Superior temporal gyrus (tissue), 1 donor: ENCODE results near the gene NFATC1.
"Not testable (repeated sequence)": the region's sequence is repeated elsewhere in the genome, so short reads cannot be mapped to it uniquely, and the experiment has no call there.

ENCODE experiments used
- DNase-seq: peaks from one replicate; pipeline ENCODE4 v3.0.0-alpha.2; 2016; ENCODE audit errors: extremely low spot score

NFATC1 gene

GRCh38 chr18:79375441-79376154, 20.1 kb upstream of the NFATC1 start:
- no peak for DNase-seq

DNA sequence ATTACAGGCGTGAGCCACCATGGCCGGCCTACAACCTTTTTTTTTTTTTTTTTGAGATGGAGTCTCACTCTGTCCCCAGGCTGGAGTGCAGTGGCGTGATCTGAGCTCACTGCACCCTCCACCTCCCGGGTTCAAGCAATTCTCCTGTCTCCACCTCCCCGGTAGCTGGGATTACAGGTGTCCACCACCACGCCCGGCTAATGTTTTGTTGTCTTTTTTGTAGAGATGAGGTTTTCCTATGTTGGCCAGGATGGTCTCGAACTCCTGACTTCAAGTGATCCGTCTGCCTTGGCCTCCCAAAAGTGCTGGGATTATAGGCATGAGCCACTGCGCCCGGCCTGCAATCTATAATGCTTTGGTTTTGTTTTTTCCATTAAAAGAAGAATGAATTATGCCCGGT, 19.1 kb upstream of the NFATC1 start:
- not testable (repeated sequence) for DNase-seq

DNA sequence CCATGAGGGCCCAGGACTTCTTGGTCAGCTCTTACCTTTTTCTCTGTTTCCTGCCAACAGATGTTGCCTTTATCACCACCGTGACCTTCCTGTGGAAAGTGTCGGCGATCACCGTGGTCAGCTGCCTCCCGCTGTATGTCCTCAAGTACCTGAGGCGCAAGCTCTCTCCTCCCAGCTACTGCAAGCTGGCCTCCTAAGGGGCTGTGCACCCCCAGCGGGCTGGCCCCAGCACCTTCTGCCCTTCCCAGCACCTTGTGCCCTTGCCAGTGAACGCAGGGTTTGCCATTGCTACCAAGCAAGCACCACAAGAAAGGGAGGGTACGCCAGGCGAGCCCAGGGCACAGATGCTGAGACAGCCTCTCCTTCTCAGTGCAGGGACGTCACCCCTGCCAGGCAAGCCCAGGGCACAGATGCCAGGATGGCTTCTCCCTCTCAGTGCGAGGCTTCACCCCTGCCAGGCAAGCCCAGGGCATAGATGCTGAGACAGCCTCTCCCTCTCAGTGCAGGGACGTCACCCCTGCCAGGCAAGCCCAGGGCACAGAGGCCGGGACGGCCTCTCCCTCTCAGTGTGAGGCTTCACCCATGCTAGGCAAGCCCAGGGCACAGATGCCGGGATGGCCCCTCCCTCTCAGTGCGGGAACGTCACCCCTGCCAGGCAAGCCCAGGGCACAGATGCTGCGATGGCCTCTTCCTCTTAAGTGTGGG, 18.4 kb upstream of the NFATC1 start:
- DNase-seq: no peak

DNA sequence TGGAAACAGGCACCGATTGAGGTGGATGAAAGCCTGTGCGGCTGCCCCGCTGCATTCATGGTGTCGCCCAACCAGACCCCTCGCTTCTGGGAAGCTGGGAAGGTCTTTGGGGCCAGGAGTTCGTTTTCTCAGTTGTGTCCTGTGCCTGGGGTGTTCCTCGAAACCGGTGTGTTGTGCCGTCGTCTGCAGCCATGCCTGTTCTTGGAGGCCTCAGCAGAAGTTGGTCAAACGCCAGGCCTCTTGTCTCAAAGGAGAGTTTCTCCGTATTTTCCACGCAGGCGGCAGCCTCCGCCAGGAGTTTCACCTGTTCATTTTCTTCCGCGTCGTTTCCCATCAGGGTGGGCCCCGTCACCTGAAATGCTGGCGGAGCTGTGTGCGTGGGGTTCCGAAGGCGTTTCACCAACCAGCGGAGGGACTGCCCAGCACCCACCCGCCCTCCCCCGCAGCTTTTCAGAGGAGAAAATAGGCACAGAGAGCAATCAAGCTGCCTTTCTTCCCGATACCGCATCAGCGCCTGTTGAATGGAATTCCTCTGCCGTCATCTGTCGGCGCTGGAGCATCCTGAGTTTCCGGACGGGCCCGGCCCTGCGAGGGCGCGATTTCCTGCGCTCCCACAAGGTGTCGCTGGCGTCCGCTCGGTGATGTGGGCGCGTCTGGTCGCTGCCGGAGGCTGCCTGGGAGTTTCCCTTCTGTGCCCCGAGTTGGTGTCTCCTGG, 17.0 kb upstream of the NFATC1 start:
- peak; percentile 83 for DNase-seq

DNA sequence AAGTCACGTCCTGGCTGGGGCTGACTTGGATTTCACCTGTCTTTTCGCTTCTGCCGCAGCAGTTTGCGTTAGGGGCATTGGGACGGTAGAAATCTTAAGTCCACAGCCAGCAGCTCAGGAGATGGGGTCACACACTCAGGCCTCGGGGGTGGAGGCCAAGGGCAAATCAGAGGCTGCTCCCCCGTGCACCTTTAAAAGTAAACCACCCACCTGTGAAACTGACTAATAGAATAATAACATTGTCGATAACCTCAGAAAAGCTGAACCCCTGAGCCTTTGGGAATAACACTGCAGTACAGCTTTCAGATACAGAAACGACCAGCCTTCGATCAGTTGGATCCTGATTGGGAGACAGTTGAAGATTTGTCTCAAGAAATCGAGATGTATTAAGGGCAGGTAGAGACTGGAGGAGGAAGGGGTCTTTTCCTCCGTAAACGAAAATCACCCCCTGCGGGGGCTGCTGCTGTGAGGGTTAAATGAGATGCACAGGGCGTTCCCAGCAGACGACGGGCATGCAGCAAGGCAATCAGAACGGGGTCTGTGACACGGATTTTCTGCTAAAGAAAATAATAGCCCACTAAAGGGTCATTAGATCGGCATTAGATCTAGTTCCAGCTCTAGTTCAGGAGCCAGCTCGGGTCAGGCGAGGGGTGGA, 16.4 kb upstream of the NFATC1 start:
- no peak for DNase-seq

GRCh38 chr18:79379931-79380815, 15.6 kb upstream of the NFATC1 start:
- no peak for DNase-seq

- peak; percentile 83 for DNase-seq
Observed at GRCh38 chr18:79380816-79381806, 14.6 kb upstream of the NFATC1 start.

GRCh38 chr18:79381811-79382311, 13.9 kb upstream of the NFATC1 start:
- no peak for DNase-seq

GRCh38 chr18:79382681-79383387, 12.9 kb upstream of the NFATC1 start:
- no peak for DNase-seq

GRCh38 chr18:79383388-79384056, 12.2 kb upstream of the NFATC1 start:
- DNase-seq: no peak

DNA sequence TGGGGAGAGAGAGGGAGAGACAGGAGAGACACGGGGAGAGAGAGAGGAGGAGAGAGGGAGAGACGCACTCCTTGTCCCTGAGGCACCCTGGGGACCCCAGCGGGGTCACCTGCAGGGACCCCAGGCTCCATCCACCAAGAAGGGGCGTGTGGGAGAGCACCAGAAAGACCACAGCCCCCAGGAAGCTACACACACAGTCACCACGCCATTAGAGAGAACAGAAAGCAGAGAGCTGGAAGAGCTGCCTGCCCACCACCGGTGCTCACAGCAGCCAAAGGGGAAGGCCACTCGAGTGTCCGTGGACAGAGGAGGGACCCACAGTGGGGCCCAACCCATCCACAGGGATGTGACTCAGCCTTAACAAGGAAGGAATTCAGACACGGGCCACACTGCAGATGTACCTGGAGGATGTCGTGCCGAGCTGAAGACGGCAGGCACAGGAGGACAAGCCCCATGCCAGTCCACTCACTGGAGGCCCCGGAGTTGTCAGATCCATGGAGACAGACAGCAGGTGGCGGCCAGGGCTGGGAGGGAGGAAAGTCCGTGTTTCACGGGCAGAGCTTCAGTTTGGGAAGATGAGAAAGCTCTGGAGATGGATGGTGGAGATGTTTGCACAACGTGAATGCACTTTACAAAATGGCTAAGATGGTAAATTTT, 11.5 kb upstream of the NFATC1 start:
- DNase-seq: no peak

GRCh38 chr18:79384834-79385233, 10.9 kb upstream of the NFATC1 start:
- DNase-seq: no peak

DNA sequence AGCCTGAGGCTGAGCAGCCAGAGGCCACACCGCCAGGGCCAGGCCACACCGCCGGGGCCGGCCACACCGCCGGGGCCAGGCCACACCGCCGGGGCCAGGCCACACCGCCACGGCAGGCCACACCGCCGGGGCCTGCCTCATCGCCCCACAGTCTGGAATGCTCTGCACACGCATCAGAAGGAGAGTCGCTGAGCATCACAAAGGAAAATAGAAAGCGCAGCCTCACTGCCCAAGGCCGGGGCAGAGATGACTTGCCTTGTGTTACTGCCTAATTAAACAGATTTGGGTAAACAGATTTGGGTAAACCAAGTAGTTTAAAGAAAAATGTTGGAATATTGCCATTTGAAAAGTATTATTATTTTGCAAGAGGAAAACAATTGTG, 10.4 kb upstream of the NFATC1 start:
- no peak for DNase-seq

DNA sequence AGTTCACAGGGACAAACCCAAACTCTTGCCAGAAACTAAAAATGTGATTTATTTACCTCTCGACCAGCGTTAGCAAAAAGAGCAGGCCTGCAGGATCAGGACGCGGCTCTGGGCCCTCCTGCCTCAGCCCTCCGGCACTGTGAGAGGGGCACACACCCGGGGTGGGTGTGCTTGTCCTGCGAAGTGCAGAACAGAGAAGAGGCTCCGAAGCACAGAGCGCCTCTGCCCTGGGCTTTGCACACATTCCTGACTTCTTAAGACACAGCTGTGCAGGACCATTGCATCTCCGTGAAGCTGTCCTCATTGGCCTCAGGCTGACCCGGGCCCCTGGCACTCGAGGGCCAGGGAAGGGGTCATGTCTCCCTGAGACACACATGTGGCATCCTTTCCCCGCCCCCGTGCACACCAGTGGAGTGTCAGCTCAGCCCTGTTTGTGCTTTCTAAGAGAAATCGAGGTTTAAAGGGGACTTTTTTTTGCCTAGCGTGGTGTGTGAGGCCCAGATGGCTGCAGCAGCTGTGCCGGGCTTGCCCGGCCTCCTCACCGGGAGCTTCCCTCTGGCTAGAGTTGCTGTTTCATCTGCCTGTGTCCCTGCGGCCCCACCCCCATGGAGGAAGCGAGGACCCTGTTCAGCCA, 9.9 kb upstream of the NFATC1 start:
- DNase-seq: no peak

GRCh38 chr18:79386547-79386946, 9.2 kb upstream of the NFATC1 start:
- DNase-seq: no peak

GRCh38 chr18:79387214-79387613, 8.5 kb upstream of the NFATC1 start:
- DNase-seq: no peak

- DNase-seq: no peak
Observed at GRCh38 chr18:79387615-79388014, 8.1 kb upstream of the NFATC1 start.

DNA sequence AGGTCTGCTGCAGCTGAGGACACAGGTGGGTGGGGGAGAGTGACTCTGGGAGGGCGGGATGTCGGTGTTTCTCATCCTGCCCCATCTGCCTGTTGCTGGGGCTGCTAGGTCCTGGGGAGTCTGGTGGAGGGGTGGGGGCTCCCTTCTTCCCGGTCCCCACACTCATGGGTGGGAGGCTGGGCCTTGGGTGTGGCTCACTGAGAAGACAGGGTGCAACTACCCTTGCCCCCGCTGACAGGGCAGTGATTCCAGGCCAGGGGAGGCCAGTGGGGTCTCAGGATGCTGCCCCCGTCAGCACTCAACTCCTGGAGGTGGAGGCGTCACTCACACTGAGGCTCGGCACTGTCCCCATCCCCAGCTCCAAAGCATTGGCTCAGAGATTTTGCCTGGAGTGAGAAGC, 7.7 kb upstream of the NFATC1 start:
- DNase-seq: no peak
